Esophagus squamous epithelium (tissue), 5 donors: ENCODE data around the gene CAP2. TPM values are rescaled to one million over a fixed set of nuclear protein-coding genes. Genes with fewer than 3 reads are reported as not detected.

Experiments
- DNase-seq: peaks from one replicate; lab custom pipeline; 2025; lab: John Stamatoyannopoulos, UW
- H3K27ac ChIP-seq, 4 donors: fragments of 200-600 bp; sonication (generic); one replicate each; pipeline ENCODE4 v1.5.1; 2016 to 2019; ENCODE audit warnings: mild to moderate bottlenecking in 1 of 4
- H3K27me3 ChIP-seq, 4 donors: fragments of 200-600 bp; sonication (generic); 1 replicate in 3 of 4; 2 replicates in 1 of 4; pipeline versions ENCODE4 v1.5.1 to v1.6.0; 2017 to 2021; ENCODE audit warnings: antibody characterized with exemption in 1 of 4
- H3K36me3 ChIP-seq, 3 donors: fragments of 200-600 bp; sonication (generic); one replicate each; pipeline ENCODE4 v1.5.1; 2016 to 2019
- H3K4me1 ChIP-seq, 3 donors: fragments of 200-600 bp; sonication (generic); one replicate each; pipeline ENCODE4 v1.5.1; 2017 to 2019
- H3K4me3 ChIP-seq, 4 donors: fragments of 200-600 bp; sonication (generic); 1 replicate in 3 of 4; 2 replicates in 1 of 4; pipeline ENCODE4 v1.5.1; 2016 to 2019; ENCODE audit warnings: mild to moderate bottlenecking in 2 of 4, moderate library complexity in 1 of 4
- H3K9me3 ChIP-seq, 3 donors: fragments of 200-600 bp; sonication (generic); one replicate each; pipeline ENCODE4 v1.5.1; 2016 to 2019
- POLR2A ChIP-seq, 4 donors: fragments of 450-650 bp; IDR thresholded peaks; one replicate each; pipeline ENCODE4 v1.6.1; 2017; ENCODE audit warnings: antibody characterized with exemption in 4 of 4, mild to moderate bottlenecking in 4 of 4, moderate library complexity in 3 of 4
- WGBS, 2 donors: methylation state at CpG; one replicate each; pipeline ENCODE4 v1.1.5; 2018; 5-methylcytosine and 5-hydroxymethylcytosine counted together
- intact Hi-C: fragments of 100-400 bp; cut with DNase I; formaldehyde crosslinking; loops from one replicate; pipeline ENCODE4 v1.15.0; 2022
- total RNA-seq, 4 donors: library from RNA; depleted of rRNA; stranded (reverse); fragments of >200 nt; gene quantifications; one replicate each; pipeline ENCODE4 v1.1.0, GENCODE V29; 2016
- TF ChIP-seq, protein P1 (sequence below), 6 experiments: fragments of 450-650 bp in 4 of 6; fragments of 200-600 bp in 2 of 6; sonication (generic) in 2 of 6; IDR thresholded peaks; one replicate each; pipeline ENCODE4 v1.5.1; 2016 to 2019; ENCODE audit warnings: antibody characterized with exemption in 6 of 6, mild to moderate bottlenecking in 4 of 6, moderate library complexity in 4 of 6
- donor health status: DM: yes; HTN: yes; CAD: no.

Gene CAP2
- total RNA-seq, 4 donors from 2014 or later = 2.0 to 5.5 (median 2.7) TPM

DNA sequence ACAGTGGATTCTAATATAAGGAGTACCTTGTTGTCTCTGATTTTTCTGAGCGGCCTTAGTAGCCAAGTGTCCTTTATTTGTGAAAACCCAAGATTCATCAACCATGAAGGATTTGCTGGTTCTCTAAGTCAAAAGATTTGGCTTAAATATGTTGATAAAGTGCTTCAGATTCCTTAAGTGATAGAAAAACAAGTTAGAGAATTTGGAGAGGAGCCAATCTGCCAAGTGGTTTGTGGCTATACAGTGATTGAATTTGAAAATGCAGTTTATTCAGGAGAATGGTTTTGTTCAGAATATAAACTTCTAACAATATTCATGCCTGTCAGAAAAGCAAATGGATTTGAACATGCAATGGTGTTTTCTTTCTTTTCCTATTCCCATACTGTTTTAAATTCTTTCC is 54.8 kb downstream of the CAP2 start:
- intact Hi-C loops = no loop called here
- Histone ChIP-seq H3K4me3 (no peak overlapping the region), H3K36me3 (no peaks in the 10 kb centered on the region), H3K27ac (no peak overlapping the region), H3K4me1 (no peaks in the 10 kb centered on the region), H3K27me3 (no peaks in the 10 kb centered on the region), H3K9me3 (no peaks in the 10 kb centered on the region)
- no peak for TF ChIP-seq POLR2A (IDR thresholded peaks at IDR 0.05)
- TF ChIP-seq, protein P1, sequence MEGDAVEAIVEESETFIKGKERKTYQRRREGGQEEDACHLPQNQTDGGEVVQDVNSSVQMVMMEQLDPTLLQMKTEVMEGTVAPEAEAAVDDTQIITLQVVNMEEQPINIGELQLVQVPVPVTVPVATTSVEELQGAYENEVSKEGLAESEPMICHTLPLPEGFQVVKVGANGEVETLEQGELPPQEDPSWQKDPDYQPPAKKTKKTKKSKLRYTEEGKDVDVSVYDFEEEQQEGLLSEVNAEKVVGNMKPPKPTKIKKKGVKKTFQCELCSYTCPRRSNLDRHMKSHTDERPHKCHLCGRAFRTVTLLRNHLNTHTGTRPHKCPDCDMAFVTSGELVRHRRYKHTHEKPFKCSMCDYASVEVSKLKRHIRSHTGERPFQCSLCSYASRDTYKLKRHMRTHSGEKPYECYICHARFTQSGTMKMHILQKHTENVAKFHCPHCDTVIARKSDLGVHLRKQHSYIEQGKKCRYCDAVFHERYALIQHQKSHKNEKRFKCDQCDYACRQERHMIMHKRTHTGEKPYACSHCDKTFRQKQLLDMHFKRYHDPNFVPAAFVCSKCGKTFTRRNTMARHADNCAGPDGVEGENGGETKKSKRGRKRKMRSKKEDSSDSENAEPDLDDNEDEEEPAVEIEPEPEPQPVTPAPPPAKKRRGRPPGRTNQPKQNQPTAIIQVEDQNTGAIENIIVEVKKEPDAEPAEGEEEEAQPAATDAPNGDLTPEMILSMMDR (IDR thresholded peaks at IDR 0.05) = no peak
- no peak for DNase-seq
- WGBS, 2 donors = 94 to 100% methylated on average over 1 of the region's 1 CpG

GRCh38 chr6:17450397-17450796 is 57.0 kb downstream of the CAP2 start:
- DNase-seq = no peak
- Histone ChIP-seq H3K4me3 (no peak overlapping the region), H3K4me1 (no peaks in the 10 kb centered on the region), H3K9me3 (no peaks in the 10 kb centered on the region), H3K36me3 (no peaks in the 10 kb centered on the region), H3K27me3 (no peaks in the 10 kb centered on the region), H3K27ac (no peak overlapping the region)
- no peak for TF ChIP-seq POLR2A (IDR thresholded peaks at IDR 0.05)
- TF ChIP-seq, protein P1 (IDR thresholded peaks at IDR 0.05) = no peak
- intact Hi-C loops = no loop called here
- WGBS, 2 donors = 81 to 90% methylated on average over 1 of the region's 1 CpG

DNA sequence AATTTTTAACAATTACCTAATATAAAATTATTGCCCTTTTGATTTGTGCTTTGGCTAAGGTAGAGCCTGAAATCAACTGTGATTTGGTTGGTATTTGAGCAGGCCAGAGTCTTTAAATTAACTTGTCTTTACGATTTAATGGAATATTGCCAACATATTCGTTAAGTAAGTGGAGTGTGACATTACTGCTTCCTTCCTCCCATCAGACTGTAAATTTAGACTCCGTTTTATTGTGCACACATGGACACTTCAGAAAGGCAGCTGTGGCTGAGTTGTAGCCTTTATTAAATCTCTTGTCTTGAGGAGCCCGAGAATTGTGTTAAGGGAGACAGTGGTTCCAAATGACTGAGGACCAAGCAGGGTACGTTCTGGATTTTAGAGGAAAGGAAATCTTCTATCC is 57.4 kb downstream of the CAP2 start:
- no peak for DNase-seq
- H3K27me3 ChIP-seq = no peaks in the 10 kb centered on the region
- no peaks in the 10 kb centered on the region for H3K9me3 ChIP-seq
- WGBS, 2 donors = 41 to 45% methylated on average over 5 of the region's 5 CpGs
- no peak for TF ChIP-seq POLR2A (IDR thresholded peaks at IDR 0.05)
- TF ChIP-seq, protein P1 (IDR thresholded peaks at IDR 0.05) = no peak
- no peaks in the 10 kb centered on the region for H3K36me3 ChIP-seq
- H3K27ac ChIP-seq = no peak overlapping the region
- intact Hi-C loops = no loop called here
- no peaks in the 10 kb centered on the region for H3K4me1 ChIP-seq
- no peak overlapping the region for H3K4me3 ChIP-seq

- no peak overlapping the region for H3K27ac ChIP-seq
Observed at GRCh38 chr6:17452096-17452495, 58.7 kb downstream of the CAP2 start.

DNA sequence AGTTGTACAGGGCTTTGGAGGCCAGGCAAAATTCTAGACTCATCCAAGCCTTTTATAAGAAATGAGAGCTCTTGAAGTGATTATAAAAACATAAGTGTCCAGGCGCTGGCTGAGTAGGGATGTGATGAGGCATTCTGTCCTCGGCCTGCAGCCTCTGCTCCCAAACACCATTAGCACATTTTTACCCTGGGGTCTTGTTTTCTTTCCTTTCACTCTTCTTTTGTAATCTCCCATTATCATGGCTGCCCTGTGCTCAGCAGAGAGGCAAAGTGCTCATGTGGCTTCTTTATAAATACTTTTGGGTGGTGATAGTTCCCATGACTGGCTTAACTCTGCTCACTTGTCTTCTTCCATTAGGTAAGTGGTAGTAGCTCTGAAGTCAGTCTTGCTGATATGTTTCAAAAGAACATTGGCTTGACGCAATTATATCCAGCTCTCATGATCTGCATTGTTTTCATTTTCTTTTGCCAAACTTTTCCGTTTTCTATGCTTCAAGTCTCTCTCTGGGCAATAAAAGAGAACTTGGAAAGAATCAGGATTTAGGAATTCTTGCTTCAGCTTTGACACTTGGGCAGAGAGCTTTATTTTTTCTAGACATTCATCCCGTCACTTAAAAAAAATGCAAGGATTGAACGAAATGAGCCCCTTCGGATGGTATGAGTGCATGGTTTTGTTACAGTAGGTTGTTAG is 61.1 kb downstream of the CAP2 start:
- DNase-seq = no peak
- no peak overlapping the region for H3K27ac ChIP-seq

More at GRCh38 chr6:17452096-17452495, 58.7 kb downstream of the CAP2 start:
- DNase-seq = no peak
- H3K9me3 ChIP-seq = no peaks in the 10 kb centered on the region
- TF ChIP-seq POLR2A (IDR thresholded peaks at IDR 0.05) = no peak
- TF ChIP-seq, protein P1 (IDR thresholded peaks at IDR 0.05) = no peak
- H3K27me3 ChIP-seq = no peaks in the 10 kb centered on the region
- H3K36me3 ChIP-seq = no peaks in the 10 kb centered on the region
- no peak overlapping the region for H3K4me3 ChIP-seq
- WGBS, 2 donors = 96 to 97% methylated on average over 6 of the region's 6 CpGs
- no peaks in the 10 kb centered on the region for H3K4me1 ChIP-seq
- intact Hi-C loops = no loop called here

More for the DNA sequence above, 61.1 kb downstream of the CAP2 start:
- Histone ChIP-seq H3K4me1 (no peaks in the 10 kb centered on the region), H3K36me3 (no peaks in the 10 kb centered on the region), H3K9me3 (no peaks in the 10 kb centered on the region), H3K4me3 (no peak overlapping the region), H3K27me3 (no peaks in the 10 kb centered on the region)
- WGBS, 2 donors = 84 to 88% methylated on average over 7 of the region's 7 CpGs
- intact Hi-C loops = no loop called here
- no peak for TF ChIP-seq POLR2A (IDR thresholded peaks at IDR 0.05)
- TF ChIP-seq, protein P1 (IDR thresholded peaks at IDR 0.05) = no peak
